DND-41 (cell line): ENCODE measurements around the gene SCGB2A2.

Experiments
- ATAC-seq: fragments of 200-7000 bp; cut with Tn5 transposase; 3 replicates; pipeline ENCODE4 v1.9.1; 2021; ENCODE audit warnings: low read depth; ENCODE audit not compliant: insufficient read depth
- DNase-seq: peaks from one replicate; pipeline ENCODE4 v3.0.0-alpha.2; 2020
- H2AFZ ChIP-seq: 2 replicates; pipeline ENCODE4 v1.6.0; 2012; ENCODE audit warnings: low read depth, low read length
- H3K27ac ChIP-seq: 2 replicates; pipeline ENCODE4 v1.5.1; 2012; ENCODE audit warnings: low read length, inconsistent platforms
- H3K27me3 ChIP-seq: fragments of 200-600 bp; sonication (generic); 2 replicates; pipeline ENCODE4 v1.6.0; 2012; ENCODE audit warnings: low read length, mild to moderate bottlenecking, inconsistent platforms; ENCODE audit not compliant: insufficient read depth, poor library complexity
- H3K36me3 ChIP-seq: 2 replicates; pipeline ENCODE4 v1.5.1; 2012; ENCODE audit warnings: low read length, inconsistent platforms; ENCODE audit not compliant: insufficient read depth
- H3K4me1 ChIP-seq: 2 replicates; pipeline ENCODE4 v1.5.1; 2012; ENCODE audit warnings: mild to moderate bottlenecking, low read length; ENCODE audit not compliant: insufficient read depth
- H3K4me2 ChIP-seq: 2 replicates; pipeline ENCODE4 v1.6.0; 2012; ENCODE audit warnings: mild to moderate bottlenecking, moderate library complexity, low read length, inconsistent platforms; ENCODE audit not compliant: insufficient read depth
- H3K4me3 ChIP-seq, 2 experiments: fragments of 200-600 bp in 1 of 2; shearing (Covaris generic) in 1 of 2; 2 replicates each; pipeline ENCODE4 v1.5.1; 2012 to 2016; ENCODE audit warnings: inconsistent platforms in 2 of 2, low read length in 2 of 2, mild to moderate bottlenecking in 2 of 2, low read depth in 1 of 2, moderate library complexity in 1 of 2
- H3K79me2 ChIP-seq: 2 replicates; pipeline ENCODE4 v1.6.0; 2012; ENCODE audit warnings: low read length, inconsistent platforms; ENCODE audit not compliant: insufficient read depth
- H3K9ac ChIP-seq: 2 replicates; pipeline ENCODE4 v1.6.0; 2012; ENCODE audit warnings: low read depth, mild to moderate bottlenecking, inconsistent platforms, low read length, moderate library complexity
- H3K9me3 ChIP-seq: 2 replicates; pipeline ENCODE4 v1.5.1; 2012; ENCODE audit warnings: low read length, moderate library complexity, mild to moderate bottlenecking, inconsistent platforms; ENCODE audit not compliant: insufficient read depth, severe bottlenecking
- H4K20me1 ChIP-seq: 2 replicates; pipeline ENCODE4 v1.6.0; 2012; ENCODE audit warnings: low read length; ENCODE audit not compliant: insufficient read depth
- CTCF ChIP-seq: IDR thresholded peaks from 2 replicates; pipeline ENCODE4 v1.5.1; 2012; ENCODE audit warnings: borderline replicate concordance, low read length, moderate library complexity, mild to moderate bottlenecking; ENCODE audit not compliant: poor library complexity, severe bottlenecking; ENCODE audit errors: extremely low read depth
- EZH2 ChIP-seq: IDR thresholded peaks from 3 replicates; pipeline ENCODE4 v1.6.1; 2012; ENCODE audit warnings: borderline replicate concordance, low read depth, mild to moderate bottlenecking, moderate library complexity, low read length, inconsistent platforms; ENCODE audit not compliant: severe bottlenecking

Gene SCGB2A2

GRCh38 chr11:62307950-62308349 lies 38.0 kb downstream of the SCGB2A2 start:
- ATAC-seq (no peak), DNase-seq (no peak)
- no peaks in the 10 kb centered on the region for H3K36me3 ChIP-seq
- H3K4me3 ChIP-seq = no peak overlapping the region
- no peaks in the 10 kb centered on the region for H3K4me1 ChIP-seq
- H3K9ac ChIP-seq = no peak overlapping the region
- no peaks in the 10 kb centered on the region for H4K20me1 ChIP-seq
- no peak for TF ChIP-seq EZH2
- no peak for TF ChIP-seq CTCF
- H3K79me2 ChIP-seq = no peaks in the 10 kb centered on the region
- no peak overlapping the region for H3K4me2 ChIP-seq
- no peak overlapping the region for H3K27ac ChIP-seq
- H3K9me3 ChIP-seq = peaks cover 3% of the 10 kb centered on the region
- H2AFZ ChIP-seq = no peak overlapping the region
- no peaks in the 10 kb centered on the region for H3K27me3 ChIP-seq

GRCh38 chr11:62309991-62310390 lies 40.0 kb downstream of the SCGB2A2 start:
- Histone ChIP-seq H3K27ac (no peak overlapping the region), H3K36me3 (no peaks in the 10 kb centered on the region), H2AFZ (no peak overlapping the region), H3K79me2 (no peaks in the 10 kb centered on the region), H3K4me1 (no peaks in the 10 kb centered on the region), H3K9me3 (peaks cover 3% of the 10 kb centered on the region), H3K4me2 (no peak overlapping the region), H3K9ac (no peak overlapping the region), H4K20me1 (no peaks in the 10 kb centered on the region), H3K4me3 (no peak overlapping the region), H3K27me3 (no peaks in the 10 kb centered on the region)
- ATAC-seq (no peak), DNase-seq (no peak)
- TF ChIP-seq CTCF (no peak), EZH2 (no peak)

GRCh38 chr11:62315431-62315830 lies 45.5 kb downstream of the SCGB2A2 start:
- TF ChIP-seq EZH2 (no peak), CTCF (no peak)
- H3K27me3 ChIP-seq = no peaks in the 10 kb centered on the region
- no peaks in the 10 kb centered on the region for H4K20me1 ChIP-seq
- no peaks in the 10 kb centered on the region for H3K79me2 ChIP-seq
- no peak overlapping the region for H3K9ac ChIP-seq
- no peaks in the 10 kb centered on the region for H3K9me3 ChIP-seq
- no peak overlapping the region for H3K4me3 ChIP-seq
- H3K4me2 ChIP-seq = no peak overlapping the region
- H3K36me3 ChIP-seq = no peaks in the 10 kb centered on the region
- no peaks in the 10 kb centered on the region for H3K4me1 ChIP-seq
- DNase-seq (no peak), ATAC-seq (no peak)
- no peak overlapping the region for H2AFZ ChIP-seq
- H3K27ac ChIP-seq = no peak overlapping the region

GRCh38 chr11:62322524-62322923 lies 52.6 kb downstream of the SCGB2A2 start:
- Histone ChIP-seq H3K9ac (no peak overlapping the region), H3K27ac (no peak overlapping the region), H3K36me3 (no peaks in the 10 kb centered on the region), H3K79me2 (no peaks in the 10 kb centered on the region), H4K20me1 (no peaks in the 10 kb centered on the region), H3K4me3 (no peak overlapping the region), H3K4me2 (no peak overlapping the region), H3K27me3 (peaks cover 10% of the 10 kb centered on the region), H3K4me1 (no peaks in the 10 kb centered on the region), H2AFZ (no peak overlapping the region), H3K9me3 (no peaks in the 10 kb centered on the region)
- TF ChIP-seq CTCF = no peak
- no peak for TF ChIP-seq EZH2
- DNase-seq (no peak), ATAC-seq (no peak)
